Stimulated activated CD4-positive, alpha-beta T cell treated with anti-CD3 and anti-CD28 coated beads, Interleukin-1b, Interleukin-23, amount 100 ng/mL, for 1 hour (primary cell): ENCODE results near the gene CD248.
A peak's percentile ranks its signal among the peaks of the same experiment; 100 is the strongest.
"Not testable (repeated sequence)": the region's sequence is repeated elsewhere in the genome, so short reads cannot be mapped to it uniquely, and the experiment has no call there.

Source experiments
- DNase-seq, 2 donors: peaks; one replicate each; pipeline ENCODE4 v3.0.0-alpha.2; 2020; ENCODE audit warnings: low read depth in 2 of 2

CD248 gene

DNA sequence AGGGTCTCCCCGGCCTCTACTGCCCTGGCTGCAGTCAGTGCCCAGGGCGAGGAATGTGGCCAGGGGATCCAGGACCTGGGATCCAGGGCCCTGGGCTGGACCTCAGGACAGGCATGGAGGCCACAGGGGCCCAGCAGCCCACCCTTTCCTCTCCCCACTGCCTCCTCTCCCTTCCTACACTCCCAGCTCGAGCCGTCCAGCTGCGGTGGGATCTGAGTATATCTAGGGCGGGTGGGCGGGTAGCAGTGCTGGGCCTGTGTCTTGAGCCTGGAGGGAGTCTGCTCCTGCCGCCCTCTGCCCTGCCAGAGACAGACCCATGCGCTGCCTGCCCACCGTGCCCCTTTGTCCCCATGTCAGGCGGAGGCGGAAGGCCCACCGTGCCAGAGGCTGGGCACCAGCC is 40.2 kb downstream of the CD248 start:
- not testable (repeated sequence) for DNase-seq

DNA sequence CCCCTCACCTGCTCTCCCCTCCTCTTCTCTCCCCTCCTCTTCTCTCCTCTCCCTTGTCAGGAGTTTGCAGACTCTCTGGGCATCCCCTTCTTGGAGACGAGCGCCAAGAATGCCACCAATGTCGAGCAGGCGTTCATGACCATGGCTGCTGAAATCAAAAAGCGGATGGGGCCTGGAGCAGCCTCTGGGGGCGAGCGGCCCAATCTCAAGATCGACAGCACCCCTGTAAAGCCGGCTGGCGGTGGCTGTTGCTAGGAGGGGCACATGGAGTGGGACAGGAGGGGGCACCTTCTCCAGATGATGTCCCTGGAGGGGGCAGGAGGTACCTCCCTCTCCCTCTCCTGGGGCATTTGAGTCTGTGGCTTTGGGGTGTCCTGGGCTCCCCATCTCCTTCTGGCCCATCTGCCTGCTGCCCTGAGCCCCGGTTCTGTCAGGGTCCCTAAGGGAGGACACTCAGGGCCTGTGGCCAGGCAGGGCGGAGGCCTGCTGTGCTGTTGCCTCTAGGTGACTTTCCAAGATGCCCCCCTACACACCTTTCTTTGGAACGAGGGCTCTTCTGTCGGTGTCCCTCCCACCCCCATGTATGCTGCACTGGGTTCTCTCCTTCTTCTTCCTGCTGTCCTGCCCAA is 40.7 kb downstream of the CD248 start:
- no peak for DNase-seq

DNA sequence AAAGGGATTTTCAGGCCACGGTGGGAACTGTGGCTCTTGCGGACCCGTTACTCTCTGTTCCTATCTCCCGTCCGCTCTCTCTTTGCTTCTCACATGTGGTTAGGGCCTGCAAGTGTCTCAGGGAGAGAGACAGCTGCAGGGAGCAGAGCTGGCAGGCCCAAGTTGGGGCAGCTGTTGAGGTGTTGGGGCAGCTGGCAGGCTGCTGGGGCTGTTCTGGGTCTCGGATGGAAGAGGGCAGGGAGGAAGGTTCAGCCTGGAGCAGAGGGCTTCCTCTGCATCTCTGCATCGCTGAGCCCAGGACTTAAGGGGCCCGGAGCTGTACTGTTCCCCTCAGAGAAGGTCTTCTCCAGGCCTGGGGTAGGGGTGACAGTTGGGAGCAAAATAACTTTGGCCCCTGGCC is 41.4 kb downstream of the CD248 start:
- DNase-seq: no peak

DNA sequence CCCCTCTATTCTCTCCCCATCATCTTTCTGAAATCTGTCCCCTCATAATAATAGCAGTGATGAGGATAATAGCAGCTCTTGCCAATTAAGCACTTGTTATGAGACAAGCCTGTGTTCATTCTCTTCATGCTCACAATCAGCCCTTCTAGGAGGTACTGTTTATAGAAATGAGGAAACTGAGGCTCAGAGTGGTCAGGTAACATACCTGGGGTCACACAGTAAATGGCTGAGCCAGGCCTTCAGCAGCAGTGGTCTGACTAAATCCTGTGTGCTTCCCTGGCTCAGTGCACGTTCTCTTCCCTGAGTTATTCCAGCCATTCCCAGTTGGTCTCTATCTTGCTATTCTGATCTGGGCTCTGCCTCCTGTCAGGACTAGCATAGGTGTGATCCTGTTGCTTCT is 42.6 kb downstream of the CD248 start:
- DNase-seq: no peak

DNA sequence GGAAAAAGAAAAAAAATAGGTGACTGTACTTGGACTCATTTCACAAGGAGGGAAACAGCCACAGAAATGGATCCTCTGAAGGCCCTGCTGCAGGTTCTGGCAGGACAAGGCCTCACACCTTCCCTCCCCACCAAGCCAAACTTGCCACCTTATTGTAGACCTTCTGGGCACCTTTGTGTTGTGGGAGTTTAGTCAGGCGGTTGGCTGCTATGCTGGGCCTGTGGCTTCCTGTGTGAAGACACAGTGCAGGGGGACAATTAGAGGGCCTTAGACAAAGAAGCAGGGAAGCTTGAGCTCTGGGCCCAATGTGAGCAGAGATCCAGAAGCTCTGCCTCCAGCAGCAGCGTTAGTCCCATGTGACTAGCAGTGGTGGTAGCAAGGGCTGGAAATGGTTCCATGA is 44.2 kb downstream of the CD248 start:
- DNase-seq: no peak

DNA sequence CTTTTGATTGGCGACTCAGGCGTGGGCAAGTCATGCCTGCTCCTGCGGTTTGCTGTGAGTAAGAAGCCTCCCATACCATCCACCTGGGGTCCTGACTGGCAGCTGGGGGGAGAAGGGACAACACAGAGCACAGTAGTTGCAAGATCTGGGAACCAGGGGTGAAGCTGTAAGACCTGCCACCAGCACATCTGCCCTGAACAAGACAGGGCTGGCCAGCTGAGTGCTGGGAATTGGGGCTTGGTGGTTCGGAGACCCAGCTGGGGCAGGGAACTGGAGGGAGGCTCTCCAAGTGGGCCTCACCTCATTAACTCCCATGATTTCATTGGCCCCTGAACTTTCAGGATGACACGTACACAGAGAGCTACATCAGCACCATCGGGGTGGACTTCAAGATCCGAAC is 45.0 kb downstream of the CD248 start:
- no peak for DNase-seq

DNA sequence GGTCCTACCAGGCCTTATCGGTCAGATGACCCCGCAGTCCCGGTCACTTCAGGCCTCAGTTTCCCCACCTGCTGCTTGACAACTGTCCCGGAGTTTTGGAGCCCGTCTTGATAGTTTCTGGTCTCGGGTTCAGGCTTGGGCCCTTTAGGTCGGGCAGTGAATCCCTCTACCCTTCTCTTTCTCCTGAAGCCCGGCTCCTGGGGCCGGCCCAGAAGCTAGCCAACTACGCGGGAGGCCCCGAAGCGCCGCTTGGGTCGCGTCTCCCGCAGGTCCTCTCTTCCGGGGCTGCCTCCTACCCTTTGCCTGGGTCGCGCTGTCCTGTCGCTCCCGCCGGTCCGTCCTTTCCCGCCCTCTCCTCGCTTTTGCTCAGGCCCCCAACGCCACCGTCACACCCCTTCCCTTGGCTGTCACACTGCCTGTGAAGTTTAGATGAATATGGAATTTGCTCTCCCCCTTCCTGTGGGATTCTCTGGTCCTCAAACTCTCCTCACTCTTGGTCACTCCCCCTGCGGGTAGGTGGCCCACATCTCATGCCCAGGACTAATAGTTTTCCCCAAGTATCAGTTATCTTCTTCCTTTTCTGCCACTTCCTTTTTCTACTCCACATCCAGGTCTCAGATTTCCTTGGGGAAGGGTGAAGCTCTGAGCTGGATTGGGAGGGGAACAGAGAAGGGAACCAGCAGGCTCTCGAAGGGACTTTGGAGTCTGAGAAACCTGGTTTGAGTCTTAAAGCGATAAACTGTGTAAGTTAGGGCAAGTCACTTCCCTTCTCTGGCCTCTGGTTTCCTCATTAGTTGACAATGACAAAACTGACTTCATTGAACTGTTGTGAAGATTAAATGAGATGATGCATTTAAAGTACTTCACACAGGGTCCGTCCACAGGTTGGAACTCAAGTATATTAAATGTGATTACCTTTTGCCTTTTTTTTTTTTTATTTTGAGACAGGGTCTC is 47.6 kb downstream of the CD248 start:
- DNase-seq: no peak

DNA sequence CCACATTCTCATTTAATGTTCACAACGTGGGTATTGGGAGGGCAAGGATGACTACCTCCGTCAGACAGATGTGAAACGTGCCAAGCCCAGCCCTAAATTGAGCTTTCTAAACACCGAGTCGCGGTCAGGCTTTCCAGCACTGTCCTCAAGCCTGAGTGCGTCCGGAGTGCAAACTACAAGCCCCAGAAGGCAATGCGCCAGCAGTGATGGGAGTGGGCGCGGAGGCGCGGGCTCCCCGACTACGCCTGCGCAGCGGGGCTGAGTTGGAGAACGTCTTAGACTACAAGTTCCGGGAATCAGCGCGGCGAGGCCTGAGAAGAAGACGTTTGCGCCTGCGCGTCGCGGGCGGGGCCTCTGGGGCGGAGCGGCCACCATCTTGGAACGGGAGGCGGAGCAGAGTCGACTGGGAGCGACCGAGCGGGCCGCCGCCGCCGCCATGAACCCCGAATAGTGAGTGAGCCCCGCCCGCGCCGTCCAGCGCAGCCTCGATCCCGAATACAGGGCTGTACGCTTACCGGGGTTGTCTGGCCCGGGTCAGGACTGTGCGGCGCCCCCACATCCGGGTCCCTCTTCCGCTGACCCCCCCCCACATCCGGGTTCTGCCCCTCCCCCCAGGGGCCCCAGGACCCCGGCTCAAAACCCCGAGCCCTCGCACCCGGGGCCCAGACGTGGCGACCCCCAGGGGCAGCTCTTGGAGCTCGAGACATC is 48.4 kb downstream of the CD248 start, which contains the start of gene RAB1B:
Gene RAB1B, plus strand, starts transcription at position 396 of the 708 bp plus-strand sequence. Its CDS starts 41 bp downstream, at position 437.
- peak; percentile 97 to 99 for DNase-seq

DNA sequence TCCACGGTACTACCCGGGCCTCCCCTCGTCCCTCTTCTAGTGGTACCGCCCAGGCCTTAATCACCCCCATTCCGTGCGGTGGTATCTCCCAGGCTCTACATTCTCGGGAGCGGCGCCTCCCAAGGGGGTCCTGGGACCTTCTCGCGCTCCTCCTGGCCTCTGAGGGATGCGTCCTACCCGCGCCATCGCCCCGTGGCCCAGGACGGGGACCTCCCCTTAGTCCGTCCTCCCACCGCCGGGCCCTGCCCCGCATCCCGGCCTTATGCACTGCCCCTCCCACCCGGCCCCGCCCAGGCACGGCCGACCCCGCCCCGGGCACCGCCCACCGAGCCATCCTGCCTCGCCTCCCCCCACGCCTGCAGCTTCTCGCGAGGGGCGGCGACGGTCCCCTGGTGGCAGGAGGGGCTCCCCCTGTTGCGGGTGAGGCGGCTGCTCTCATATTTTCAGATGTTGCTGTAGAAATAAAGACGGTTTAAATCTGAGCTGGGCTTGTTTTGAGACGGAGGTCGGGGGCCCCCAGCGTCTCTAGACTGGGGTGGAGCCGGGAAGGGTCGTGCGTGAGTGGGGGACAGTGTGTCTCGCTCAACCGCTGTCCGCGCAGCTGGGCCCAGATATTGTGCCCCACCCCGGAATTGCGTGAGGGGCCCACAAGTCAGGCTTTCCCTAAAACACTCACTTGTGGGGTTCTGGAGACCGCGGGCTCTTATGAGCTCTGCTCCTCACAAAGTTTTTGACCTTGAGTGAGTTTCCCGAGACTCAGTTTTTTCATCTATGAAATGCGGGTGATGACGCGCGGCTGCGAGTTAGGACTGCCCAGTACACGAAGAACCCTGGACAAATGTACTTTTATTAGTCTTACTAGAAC is 49.2 kb downstream of the CD248 start:
- DNase-seq: peak; percentile 62 to 77

DNA sequence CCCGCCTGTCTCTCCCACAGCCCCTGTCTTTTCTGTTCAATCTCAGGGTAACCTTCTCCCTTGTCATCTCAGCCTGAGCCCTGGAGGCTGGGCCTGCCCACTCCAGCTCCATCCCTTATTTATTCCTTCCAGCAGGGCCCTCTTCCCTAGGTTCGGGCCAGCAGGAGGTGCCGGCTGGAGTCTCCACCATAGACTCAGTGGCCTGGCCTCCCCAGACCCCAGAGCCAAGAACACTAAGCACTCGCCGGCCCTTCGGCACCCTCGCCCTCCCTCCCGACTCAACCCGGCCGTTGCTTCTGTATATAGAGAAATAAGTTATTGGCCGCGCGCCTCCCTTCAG is 49.8 kb downstream of the CD248 start:
- no peak for DNase-seq

DNA sequence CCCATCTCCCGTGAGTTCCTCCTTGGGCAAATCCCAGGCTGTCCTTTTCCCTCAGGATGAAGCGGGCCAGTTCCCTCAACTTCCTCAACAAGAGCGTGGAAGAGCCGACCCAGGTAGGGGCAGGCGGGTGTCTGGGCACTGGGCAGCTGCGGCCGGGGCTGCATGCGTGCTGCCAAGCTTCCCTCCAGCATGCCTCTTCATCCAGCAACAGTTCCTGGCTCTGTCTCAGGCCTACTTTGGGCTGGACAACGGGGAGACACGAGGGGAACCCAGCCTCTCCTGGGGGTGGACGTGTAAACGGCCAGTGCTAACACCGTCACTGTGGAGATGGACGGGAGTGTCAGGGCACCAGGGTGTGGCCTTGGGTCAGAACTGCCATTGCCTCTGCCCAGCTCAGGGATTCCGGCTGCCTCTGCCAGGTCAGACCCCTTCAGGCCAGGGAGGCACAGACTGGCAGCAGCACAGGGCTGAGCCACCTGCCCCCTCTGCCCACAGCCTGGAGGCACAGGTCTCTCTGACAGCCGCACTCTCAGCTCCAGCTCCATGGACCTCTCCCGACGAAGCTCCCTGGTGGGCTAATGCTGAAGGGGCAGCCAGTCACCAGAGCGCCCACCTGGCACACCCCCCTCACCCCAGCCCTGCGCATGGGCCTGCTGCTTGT is 50.3 kb downstream of the CD248 start:
- no peak for DNase-seq

DNA sequence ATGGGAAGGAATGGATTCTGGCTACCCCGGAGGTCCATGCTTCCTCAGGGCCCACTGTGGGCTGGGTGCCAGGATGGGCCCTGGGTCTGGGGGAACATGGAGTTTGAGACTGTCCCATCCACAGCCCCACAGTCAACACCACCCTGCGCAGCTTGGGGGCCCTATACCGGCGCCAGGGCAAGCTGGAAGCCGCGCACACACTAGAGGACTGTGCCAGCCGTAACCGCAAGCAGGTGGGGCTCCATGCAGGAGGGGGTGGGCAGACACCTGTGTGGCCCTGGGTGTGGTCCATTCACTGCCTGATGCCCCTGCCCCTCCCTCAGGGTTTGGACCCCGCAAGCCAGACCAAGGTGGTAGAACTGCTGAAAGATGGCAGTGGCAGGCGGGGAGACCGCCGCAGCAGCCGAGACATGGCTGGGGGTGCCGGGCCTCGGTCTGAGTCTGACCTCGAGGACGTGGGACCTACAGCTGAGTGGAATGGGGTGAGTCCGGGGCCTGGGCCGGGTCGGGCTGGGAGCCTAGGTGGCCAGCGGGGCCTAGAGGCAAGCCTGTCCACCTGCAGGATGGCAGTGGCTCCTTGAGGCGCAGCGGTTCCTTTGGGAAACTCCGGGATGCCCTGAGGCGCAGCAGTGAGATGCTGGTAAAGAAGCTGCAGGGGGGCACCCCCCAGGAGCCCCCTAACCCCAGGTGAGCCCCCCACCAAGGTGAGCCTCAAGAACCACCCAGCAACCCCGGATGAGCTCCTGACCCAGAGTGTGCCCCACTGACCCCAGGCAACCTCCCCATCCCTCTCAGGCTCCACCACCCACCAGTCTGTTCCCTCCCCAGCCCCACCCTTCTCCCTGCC is 51.1 kb downstream of the CD248 start:
- DNase-seq: no peak

DNA sequence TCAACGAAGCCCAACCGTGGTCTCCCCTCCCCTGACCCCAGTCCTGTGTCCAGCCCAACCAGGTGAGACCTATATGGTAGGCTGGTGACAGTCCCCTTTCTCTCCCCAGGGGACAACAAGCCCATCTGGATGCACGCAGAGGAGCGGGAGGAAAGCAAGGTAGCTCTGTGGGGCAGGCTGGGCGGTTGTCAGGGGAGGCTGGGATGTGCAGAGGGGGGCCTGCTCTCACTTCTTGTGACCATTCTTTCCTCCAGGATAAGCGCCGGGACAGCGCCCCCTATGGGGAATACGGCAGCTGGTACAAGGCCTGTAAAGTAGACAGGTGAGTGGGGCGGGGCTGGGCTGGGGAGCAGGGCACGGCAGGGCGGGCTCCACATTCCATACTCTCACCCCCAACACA is 51.9 kb downstream of the CD248 start:
- no peak for DNase-seq
